Right renal pelvis (tissue), 4 donors: ENCODE data around the gene RNF26. TPM values are rescaled to one million over a fixed set of nuclear protein-coding genes. Genes with fewer than 3 reads are reported as not detected.

Source experiments
- DNase-seq, 4 donors: peaks; one replicate each; pipeline ENCODE4 v3.0.0-alpha.2; 2013; ENCODE audit warnings: low read depth in 4 of 4, low spot score in 3 of 4, missing footprints in 1 of 4
- polyA plus RNA-seq, 4 donors: library from polyadenylated mRNA; unstranded; fragments of 120-200 nt; gene quantifications; one replicate each; pipeline ENCODE4 v1.2.1, GENCODE V29; 2013; ENCODE audit not compliant: insufficient read length in 4 of 4

The RNF26 gene
- polyA plus RNA-seq, 4 donors = 32.2 to 36.8 (median 32.9) TPM

DNA sequence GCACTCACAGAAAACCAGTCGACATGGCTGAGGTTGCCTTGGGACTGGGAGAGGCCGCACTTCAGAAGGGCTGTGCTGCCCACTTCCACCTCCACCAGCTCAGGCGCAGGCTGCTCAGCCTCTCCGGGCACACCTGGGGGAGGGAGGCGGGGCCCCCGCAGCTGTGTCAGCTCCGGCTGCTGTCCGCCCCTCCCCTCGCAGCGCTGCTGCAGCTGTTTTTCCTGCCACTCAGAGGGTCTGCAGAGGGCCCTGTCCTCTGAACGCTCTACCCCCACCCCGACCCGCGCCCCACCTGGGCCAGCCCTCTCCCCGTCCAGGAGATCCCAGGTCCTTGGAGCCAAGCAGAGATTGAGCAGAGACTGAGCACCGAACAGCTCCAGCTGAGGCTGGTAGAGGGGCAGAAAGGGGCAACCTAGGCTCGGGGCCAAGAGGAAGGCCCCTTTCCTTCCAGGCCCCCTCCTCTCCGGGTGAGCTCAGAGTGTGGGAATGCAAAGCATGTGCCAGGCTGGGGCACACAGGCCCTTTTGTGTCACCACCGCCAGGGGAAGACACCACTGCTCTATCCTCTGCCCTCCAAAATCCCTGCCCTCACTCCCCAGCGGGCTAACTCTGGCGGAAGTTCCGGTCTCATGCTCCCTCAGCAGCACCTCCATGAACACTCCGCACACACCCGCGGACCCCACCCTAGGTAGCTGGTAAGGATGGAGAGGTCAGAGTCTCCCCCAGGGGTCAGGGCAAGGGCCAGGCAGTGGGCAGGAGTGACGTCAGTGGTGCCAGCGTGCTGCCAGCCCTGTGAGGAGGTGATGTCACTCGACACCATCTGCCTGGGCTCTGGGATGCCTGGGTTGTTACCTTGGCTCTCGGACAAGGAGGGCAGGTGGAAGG, 19.0 kb upstream of the RNF26 start:
- no peak for DNase-seq

DNA sequence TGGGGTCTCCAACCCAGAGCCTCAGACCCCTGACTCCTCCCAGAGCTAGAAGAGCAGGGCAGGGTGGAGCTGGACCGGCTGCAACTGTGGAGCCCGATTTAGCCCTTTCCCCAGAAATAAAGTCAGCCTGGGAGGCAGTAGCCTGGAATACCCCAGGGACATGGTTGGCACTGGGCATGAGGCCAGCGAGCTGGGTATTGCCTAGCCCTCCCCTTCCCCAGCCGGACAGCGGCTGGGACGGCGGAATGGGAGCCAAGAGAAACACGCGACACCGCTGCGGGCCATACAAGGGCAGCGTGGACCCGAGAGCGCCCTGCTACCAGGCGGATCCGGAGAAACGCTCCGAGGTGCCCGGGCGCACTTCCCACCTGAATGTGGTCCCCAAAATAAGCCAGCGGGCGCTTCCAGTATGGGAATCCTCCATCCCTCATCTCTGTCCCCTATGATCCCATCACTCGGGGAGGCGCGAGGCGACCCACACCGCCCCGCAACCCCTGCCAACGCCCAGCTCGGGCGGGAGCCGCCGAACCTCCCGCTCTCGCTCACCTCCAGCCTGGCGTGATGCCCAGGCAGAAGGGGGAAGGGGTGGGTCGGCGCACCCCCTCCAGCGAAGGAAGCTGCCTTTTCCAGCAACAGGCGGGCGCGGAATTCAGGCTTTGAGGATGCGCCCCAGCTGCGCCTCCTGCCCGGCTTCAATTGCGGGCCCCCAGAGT, 18.2 kb upstream of the RNF26 start:
- DNase-seq = no peak

DNA sequence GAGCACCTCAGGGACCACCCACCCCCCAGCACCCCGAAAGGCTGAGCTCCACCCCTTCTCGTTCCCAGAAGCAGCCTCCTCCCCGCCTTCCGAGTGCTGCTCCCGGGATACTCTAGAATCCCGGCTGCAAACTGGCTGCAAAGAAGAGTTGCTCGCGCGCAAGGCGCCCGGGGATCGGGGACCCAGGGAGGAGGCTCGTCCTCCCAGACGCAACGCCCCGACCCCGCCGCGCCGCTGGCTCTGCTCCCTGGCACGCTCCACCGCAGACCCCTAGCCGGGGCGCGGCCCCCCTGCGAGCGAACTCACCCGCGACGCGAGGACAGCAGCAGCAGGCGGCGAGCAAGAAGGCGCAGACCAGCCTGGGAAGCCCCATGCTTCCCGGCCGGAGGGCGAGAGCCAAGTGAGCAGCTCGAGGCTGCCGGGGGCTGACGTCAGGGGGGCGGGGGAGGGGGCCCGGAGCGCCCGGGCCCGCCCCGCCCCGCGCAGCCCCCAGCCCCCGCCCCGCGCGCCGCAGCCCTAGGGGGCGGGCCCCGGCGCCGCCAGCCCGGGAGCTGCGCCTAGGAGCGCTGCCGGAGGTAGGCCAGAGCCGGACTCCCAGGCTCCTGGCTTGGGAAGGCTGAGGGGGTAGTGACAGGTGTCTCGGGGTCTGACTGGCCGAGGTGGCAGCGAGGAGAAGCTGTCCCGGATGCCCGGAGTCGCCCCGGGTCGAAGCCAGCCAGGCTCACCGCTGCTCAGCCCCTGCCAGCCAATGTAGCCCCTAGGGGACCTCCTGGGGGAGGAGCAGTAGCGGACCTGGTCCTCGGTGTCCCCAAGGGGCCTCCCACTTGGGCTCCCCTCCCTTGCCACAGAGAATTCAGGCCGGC, 17.4 kb upstream of the RNF26 start, which contains the start of gene MCAM:
MCAM (minus strand) TSS at position 402 of the 863 bp plus-strand sequence; CDS start at position 373, 29 bp downstream.
- DNase-seq = no peak

DNA sequence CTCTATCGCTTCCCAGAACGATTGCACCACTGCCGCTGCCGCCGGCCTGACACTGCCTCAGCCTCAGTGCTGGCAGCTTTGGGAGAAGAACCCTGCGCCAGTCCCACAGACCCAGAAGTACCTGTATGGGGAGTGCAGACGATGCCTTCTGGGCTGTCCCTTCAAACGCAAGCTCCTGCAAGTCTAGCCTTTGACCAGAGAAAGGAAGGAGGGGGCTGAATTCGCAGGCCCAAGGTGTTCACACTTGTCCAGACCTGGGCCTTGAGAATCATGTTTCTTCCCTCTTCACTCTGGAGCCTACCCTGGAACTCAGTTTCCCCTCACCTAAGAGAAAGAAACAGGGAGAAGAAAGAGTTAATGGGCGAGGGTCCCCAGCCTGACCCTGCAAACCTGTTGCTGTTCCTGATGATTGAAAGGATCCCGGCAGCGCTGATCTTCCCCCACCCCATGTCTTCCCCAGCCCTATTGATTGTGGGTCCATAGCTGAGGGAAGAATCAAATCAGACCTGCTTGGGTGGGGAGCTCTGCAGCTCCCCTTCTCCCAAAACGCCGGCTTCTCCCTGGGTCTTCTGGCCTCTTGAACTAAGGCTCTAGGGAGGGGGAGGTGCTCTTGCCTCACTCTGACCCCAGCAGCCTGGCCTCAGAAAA, 16.6 kb upstream of the RNF26 start:
- no peak for DNase-seq

DNA sequence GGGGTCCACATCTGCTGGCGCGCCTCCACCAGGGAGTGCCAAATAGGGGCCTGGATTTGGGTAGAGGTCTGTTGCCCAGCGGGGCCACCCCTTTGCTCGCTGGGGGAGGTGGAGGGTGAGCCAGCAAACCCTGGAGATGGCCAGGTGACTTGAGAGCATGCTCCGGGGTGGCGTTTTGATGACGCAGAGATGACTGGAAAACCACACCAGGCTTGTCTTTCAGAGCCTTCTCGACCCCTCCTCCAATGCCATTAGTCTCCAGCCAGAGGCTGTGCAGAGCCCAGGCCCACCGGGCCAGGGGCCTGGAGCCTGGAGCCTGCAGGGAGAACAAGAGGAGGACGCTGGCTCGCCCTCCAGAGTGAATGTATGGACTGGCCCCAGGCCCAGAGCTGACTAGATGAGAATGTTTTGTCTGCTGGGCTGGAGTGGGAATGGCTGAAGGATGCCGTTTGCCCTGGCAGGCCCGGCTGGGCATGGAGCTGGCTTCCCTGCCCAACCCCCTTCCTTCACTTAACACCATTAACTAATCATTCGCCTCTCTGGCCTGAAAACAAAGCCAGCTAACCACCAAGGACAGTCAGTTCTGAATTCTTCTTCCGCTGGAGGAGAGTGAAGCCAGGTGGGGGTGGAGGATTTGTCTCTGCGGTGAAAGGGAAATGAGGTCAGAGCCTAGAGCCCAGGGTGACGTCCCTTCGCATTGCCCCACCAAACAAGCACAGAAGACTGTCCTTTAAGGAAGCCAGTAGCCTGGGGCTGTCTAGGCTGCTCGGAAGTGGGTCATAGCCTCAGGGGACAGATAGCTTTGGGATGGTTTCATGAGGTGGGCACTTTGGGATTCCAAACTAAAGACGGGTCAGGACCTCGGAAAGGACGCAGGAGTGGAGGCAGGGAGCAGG, 15.8 kb upstream of the RNF26 start:
- no peak for DNase-seq

DNA sequence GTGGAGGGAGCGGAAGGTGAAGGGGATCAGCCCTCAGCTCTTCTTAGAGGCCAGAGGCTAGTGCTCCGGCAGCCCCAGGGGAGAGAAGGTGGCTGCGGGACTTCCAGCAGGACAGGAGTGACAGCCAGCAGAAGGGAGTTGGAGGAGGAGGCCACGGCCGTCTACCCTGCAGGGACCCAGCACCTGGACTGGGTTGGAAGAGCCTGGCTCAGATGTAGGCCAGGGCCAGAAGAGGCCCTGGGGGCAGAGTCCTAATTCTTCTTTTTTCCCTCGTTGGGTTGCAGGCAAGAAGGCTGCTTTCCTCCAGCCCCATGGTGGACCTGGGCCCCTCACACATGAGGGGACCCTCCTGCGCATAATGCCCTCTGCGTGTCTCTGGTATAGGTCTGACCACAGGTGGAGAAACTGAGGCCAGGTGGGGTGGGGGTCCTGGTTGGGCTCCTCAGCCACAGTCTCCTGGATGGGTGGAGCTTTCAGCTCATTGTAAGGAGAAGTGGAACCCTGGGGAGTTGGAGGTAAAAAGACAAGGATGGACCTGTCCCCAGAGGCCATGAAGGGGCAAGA, 15.1 kb upstream of the RNF26 start:
- DNase-seq = no peak

DNA sequence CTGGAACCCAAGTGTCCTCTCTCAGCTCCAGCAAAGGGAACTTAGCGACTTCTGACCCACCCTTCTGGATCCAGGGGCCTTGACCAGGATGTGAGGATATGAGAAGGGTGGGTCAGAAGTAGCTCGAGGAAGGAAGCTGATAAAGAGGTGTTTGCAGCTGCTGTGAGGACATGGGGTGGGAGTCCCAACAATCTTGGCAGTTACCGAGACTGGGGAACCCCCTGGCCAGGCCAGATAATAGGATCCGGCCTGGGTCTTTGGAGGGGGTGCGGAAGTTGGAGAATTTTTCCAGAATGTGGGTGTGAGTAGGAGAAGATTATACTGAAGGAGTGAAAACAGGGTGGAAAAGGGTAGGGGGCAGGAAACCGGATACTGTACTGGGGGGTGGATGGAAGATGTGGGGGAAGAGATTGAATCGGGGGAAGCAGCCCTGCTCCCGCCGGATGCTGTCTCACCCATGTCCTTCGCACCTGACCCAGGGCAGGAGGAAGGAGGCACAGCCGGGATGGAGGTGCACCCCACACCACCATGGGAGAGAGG, 14.6 kb upstream of the RNF26 start:
- no peak for DNase-seq

DNA sequence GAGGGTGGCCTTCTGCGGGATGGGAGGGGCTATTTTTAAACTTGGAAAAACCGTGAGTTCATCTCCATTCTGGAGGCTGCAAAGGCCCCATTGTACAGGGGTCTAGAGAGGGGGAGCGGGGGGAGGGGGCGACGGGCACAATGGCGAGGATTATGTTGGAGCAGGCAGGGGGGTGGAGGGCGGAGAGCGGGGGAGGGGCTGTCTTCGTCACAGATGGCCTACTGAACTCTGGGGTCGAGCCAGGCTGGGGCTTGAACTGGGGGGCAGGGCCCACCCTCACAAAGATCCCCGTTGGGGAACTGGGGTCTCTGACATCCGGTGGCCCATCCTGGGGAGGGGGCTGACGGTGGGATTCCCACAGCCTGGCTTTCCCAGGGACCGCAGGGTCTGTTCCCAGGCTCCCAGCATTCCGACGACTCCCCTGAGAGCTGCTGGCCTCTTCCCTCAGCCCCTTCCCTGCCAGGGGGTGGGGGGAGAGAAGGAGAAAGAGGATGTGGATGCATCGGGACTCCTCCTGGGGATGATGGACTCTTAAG, 14.0 kb upstream of the RNF26 start:
- DNase-seq = no peak

DNA sequence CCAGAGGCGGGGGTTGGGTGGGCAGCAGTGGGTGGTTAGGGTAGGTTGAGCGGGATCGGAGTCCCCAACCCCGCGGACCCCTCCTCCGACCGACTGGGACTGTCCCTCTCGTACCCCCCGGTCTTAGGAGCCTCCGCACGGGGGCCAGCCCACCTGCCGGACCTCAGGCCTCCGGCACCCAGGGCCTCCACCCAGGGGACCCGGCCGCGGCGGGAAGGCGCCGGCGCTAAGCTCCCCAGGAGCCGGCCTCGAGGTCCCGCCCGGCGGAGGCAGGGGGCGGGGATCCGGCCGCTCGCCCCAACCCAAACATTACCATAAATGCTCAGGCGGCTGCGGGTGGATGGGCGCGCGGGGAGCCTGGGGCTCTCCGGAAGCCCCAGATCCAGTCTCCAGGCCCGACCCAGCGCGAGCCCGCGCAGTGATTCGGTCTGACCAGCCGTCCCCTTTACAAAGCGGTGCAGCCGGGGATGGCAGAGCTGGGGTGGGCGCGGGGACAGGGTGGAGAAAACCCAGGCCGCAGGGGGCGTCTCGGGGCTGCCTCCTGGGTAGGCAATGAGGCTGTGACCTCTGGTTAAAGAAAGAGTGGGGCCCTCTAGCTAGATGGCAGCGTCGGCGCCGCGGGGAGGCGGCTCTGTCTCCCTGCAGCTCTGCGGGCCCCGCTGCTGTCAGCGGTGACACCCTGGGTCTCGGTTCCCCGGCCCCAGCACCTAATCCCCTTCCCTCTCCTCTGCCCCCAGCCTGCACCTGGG, 13.4 kb upstream of the RNF26 start:
- no peak for DNase-seq

DNA sequence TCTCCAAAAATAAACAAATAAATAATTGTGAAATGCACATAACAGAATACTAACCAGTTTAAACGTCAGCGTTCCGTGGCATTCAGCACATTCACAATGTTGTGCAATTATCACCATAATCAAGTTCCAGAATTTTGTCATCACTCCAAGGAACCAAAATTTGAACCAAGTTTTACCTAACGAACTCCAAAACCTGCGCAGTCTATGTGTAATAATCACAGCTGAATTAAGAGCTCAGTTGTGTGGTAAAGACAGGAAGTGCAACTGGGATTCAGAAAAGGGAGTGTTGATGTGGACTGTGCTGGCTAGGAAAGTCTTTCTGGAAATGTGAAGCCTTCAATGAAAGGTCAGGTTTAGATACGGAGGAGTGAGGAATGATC, 12.0 kb upstream of the RNF26 start:
- DNase-seq = no peak

DNA sequence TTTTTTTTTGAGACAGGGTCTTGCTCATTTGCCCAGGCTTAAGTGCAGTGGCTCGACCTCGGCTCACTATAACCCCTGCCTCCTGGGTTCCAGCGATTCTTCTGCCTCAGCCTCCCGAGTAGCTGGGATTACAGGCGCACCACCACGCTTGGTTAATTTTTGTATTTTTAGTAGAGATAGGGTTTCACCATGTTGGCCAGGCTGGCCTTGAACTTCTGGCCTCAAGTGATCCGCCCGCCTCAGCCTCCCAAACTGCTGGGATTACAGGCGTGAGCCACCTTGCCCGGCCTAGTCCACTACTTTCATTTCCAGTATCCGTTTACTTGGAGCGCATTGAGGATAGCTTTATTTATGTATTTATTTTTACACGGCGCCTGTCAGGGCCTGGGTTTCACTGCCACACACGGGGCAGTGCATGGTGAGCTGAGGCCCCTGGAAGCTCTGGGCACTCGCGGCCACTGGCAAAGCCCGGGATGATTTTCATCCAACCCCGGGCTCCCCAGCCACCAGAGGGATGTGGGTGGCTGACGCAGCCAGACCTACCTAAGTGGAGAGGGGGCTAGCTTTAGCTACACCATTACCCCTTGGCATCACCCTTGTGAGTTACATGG, 11.3 kb upstream of the RNF26 start:
- DNase-seq = no peak

DNA sequence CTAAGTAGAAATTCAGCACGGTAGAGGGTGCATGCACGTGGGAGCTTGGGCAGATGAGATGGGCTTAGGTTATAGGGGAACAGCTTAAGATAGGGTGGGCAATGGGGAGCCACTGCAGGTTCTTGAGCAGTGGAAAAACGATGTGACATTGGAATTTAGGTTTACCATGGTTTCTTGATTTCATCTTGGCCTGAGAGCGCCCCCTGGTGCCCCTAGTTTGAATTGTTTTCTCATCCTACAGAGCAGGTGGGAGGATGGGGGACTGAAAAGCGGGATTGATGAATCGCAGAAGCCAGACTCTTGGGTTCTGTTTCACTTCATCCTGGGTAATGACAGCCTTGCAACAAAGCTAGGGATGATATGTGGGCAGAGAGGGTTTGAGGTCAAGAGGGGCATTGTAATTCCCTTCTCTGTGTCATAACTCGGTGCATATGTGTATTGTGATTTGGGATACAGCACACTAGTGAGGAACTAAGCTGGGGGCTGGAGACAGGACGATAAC, 10.7 kb upstream of the RNF26 start:
- no peak for DNase-seq

DNA sequence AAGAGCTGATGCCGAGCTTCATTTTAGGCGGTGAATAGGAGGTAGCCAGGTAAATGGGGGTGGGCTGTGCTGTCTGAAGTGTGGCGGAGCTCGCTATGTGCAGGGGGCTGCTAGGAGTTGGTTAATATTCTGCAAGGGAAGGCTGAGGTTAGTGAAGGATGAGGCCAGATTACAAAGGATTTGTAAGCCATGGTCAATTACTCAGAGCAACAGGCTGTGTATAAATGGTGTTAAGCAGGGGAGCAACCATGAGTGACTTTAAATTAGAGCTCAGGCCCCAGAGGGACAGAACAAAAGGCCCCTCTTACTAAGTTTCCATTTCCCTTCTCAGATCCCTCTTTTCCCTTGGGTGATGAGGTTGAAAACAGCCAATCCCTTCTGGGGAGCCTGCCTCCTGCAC, 10.1 kb upstream of the RNF26 start:
- DNase-seq = no peak

DNA sequence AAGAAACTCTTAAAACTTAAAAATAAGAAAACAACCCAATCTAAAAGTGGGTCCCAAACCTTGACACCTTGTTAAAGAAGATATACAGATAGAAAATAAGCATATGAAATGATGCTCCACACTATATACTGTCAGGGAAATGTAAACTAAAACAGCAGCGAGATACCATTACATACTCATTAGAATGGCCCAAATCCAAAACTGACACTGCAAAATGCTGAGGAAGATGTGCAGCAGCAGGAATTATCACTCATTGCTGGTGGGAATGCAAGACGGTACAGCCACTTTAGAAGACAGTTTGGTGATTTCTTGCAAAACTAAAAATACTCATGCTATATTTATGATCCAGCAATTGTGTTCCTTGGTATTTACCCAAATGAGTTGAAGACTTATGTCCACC, 5.0 kb upstream of the RNF26 start:
- no peak for DNase-seq

DNA sequence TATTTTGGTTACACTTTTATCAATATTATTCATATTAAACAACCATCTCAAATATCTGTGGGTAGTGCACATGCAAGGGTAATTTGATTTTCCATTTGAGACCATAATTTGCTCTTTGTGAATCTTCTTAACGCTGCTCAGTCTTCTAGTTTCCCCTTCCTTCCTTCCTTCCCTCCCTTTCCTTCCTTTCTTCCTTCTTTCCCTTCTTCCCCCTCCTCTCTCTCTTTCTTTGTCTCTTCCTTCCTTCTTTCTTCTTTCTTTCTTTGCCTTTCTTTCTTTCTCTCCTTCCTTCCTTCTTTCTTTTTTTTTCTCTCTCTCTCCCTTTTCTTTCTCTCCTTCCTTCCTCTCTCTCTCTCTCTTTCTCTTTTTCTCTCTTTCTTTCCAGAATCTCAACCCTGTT, 4.1 kb upstream of the RNF26 start:
- DNase-seq = no peak

DNA sequence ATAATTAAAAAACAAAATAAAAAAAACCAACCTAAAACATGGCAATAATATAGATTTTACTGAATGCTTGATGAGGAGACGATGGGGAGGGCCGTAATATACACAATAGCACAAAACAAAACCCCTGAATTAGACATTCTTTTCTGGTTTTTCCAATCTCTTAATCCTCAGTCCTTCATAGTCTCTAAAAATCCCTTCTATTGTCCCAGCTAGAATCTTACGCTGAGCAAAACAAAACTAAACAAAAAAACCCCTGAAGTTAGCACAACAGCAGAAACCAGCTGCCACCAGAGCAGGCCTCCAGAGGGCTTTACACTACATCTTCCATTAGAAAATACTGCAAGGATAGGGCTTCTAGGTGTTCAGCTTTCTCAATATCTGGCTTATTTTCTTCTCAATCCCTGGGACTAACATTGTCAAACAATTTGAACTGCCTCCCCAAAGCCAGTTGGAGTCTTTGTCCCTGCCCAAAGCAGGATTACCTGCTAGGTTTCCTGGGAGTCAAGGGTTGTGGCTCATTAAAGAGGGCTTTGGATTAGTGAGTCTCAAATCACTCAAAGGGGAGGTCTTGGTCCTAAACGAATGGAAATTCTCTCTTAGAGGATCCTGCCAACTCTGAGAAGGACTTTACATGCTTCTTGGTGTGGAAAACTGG, 2.1 kb upstream of the RNF26 start:
- no peak for DNase-seq
